ENCODE data around the gene COX15.

DNA sequence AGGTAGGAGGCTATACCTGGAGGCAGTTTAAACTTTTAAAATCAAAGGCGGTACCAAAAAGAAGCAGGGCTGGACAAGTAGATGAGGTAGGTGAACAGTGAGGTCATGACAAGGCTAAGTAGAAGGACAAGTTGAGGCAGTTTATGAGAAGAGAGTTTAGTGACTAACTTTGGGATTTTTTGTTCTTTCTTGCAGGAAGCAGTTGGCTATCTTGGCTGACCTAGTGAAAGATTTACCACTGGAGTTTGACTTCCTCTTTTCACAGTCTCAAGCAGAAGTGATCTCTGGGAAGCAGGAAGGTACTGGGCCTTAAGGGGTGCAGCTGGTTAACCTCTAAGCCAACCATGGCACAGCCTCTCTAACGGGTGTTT lies 46.3 kb downstream of the COX15 start:
- TF ChIP-seq, protein P1, sequence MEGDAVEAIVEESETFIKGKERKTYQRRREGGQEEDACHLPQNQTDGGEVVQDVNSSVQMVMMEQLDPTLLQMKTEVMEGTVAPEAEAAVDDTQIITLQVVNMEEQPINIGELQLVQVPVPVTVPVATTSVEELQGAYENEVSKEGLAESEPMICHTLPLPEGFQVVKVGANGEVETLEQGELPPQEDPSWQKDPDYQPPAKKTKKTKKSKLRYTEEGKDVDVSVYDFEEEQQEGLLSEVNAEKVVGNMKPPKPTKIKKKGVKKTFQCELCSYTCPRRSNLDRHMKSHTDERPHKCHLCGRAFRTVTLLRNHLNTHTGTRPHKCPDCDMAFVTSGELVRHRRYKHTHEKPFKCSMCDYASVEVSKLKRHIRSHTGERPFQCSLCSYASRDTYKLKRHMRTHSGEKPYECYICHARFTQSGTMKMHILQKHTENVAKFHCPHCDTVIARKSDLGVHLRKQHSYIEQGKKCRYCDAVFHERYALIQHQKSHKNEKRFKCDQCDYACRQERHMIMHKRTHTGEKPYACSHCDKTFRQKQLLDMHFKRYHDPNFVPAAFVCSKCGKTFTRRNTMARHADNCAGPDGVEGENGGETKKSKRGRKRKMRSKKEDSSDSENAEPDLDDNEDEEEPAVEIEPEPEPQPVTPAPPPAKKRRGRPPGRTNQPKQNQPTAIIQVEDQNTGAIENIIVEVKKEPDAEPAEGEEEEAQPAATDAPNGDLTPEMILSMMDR (IDR thresholded peaks at IDR 0.05) = no peak
- TF ChIP-seq POLR2A (IDR thresholded peaks at IDR 0.05) = no peak

Measured in upper lobe of left lung (tissue), 4 donors.